H9 (cell line): ENCODE data around the gene POLE3. TPM values are rescaled to one million over a fixed set of nuclear protein-coding genes. Genes with fewer than 3 reads are reported as not detected.

Source experiments
- DNase-seq: peaks from one replicate; pipeline ENCODE4 v3.0.0-alpha.2; 2017
- H2AFZ ChIP-seq: one replicate; pipeline ENCODE4 v1.6.1; 2013; ENCODE audit warnings: mild to moderate bottlenecking, low read length, control low read depth, moderate library complexity
- H2AK5ac ChIP-seq: 2 replicates; pipeline ENCODE4 v1.6.1; 2013; ENCODE audit warnings: low read length, control low read depth, mixed read lengths; ENCODE audit not compliant: insufficient read length
- H2BK120ac ChIP-seq: one replicate; pipeline ENCODE4 v1.6.1; 2013; ENCODE audit warnings: low read depth, mild to moderate bottlenecking, low read length, control low read depth, inconsistent platforms; ENCODE audit not compliant: poor library complexity, severe bottlenecking
- H2BK12ac ChIP-seq: 2 replicates; pipeline ENCODE4 v1.6.1; 2013; ENCODE audit warnings: low read length, control low read depth, mixed read lengths, low read depth; ENCODE audit not compliant: insufficient read length
- H2BK15ac ChIP-seq: 2 replicates; pipeline ENCODE4 v1.6.1; 2013; ENCODE audit warnings: low read depth, low read length, control low read depth
- H2BK20ac ChIP-seq: one replicate; pipeline ENCODE4 v1.6.1; 2013; ENCODE audit warnings: low read depth, mild to moderate bottlenecking, low read length, control low read depth, inconsistent platforms; ENCODE audit not compliant: poor library complexity, severe bottlenecking
- H2BK5ac ChIP-seq: 2 replicates; pipeline ENCODE4 v1.6.1; 2013; ENCODE audit warnings: low read length, control low read depth, mixed read lengths; ENCODE audit not compliant: insufficient read length
- H3K14ac ChIP-seq: 2 replicates; pipeline ENCODE4 v1.6.1; 2013; ENCODE audit warnings: low read length, control low read depth; ENCODE audit not compliant: insufficient read depth
- H3K18ac ChIP-seq: 2 replicates; pipeline ENCODE4 v1.6.1; 2013; ENCODE audit warnings: low read depth, mild to moderate bottlenecking, mixed read lengths, low read length, control low read depth; ENCODE audit not compliant: insufficient read length
- H3K23ac ChIP-seq: 2 replicates; pipeline ENCODE4 v1.6.1; 2013; ENCODE audit warnings: low read length, control low read depth, mixed read lengths, low read depth; ENCODE audit not compliant: insufficient read length
- H3K23me2 ChIP-seq: 2 replicates; pipeline ENCODE4 v1.6.1; 2013; ENCODE audit warnings: low read depth, mild to moderate bottlenecking, mixed read lengths, low read length, control low read depth; ENCODE audit not compliant: insufficient read length, poor library complexity, severe bottlenecking
- H3K27ac ChIP-seq: 2 replicates; pipeline ENCODE4 v1.5.1; 2013; ENCODE audit warnings: low read length, control low read depth, mixed read lengths, low read depth; ENCODE audit not compliant: insufficient read length
- H3K27me3 ChIP-seq: 2 replicates; pipeline ENCODE4 v1.6.1; 2013; ENCODE audit warnings: low read length, control low read depth, inconsistent platforms; ENCODE audit not compliant: insufficient read depth
- H3K4ac ChIP-seq: 2 replicates; pipeline ENCODE4 v1.6.1; 2013; ENCODE audit warnings: low read depth, mild to moderate bottlenecking, control low read depth, inconsistent platforms, low read length, moderate library complexity
- H3K4me1 ChIP-seq: 2 replicates; pipeline ENCODE4 v1.6.1; 2013; ENCODE audit warnings: low read length, control low read depth, inconsistent platforms; ENCODE audit not compliant: insufficient read depth
- H3K4me2 ChIP-seq: 2 replicates; pipeline ENCODE4 v1.6.1; 2013; ENCODE audit warnings: low read length, control low read depth, mixed read lengths; ENCODE audit not compliant: insufficient read length, insufficient read depth
- H3K56ac ChIP-seq: 2 replicates; pipeline ENCODE4 v1.6.1; 2013; ENCODE audit warnings: low read depth, mild to moderate bottlenecking, mixed read lengths, low read length, control low read depth; ENCODE audit not compliant: insufficient read length
- H3K79me1 ChIP-seq: 2 replicates; pipeline ENCODE4 v1.6.1; 2013; ENCODE audit warnings: low read depth, mild to moderate bottlenecking, moderate library complexity, low read length, control low read depth, inconsistent platforms; ENCODE audit not compliant: insufficient read depth, poor library complexity, severe bottlenecking
- H3K79me2 ChIP-seq: 2 replicates; pipeline ENCODE4 v1.6.1; 2013; ENCODE audit warnings: low read length, control low read depth, inconsistent platforms; ENCODE audit not compliant: insufficient read depth
- H3K9ac ChIP-seq: 2 replicates; pipeline ENCODE4 v1.6.1; 2013; ENCODE audit warnings: low read length, control low read depth, mixed read lengths; ENCODE audit not compliant: insufficient read length; ENCODE audit errors: extremely low read depth
- H3K9me3 ChIP-seq: one replicate; pipeline ENCODE4 v1.6.1; 2013; ENCODE audit warnings: low read depth, low read length, inconsistent platforms; ENCODE audit not compliant: control insufficient read depth
- H3T11ph ChIP-seq: one replicate; pipeline ENCODE4 v1.6.1; 2013; ENCODE audit warnings: mild to moderate bottlenecking, low read length, control low read depth, inconsistent platforms
- H4K20me1 ChIP-seq: one replicate; pipeline ENCODE4 v1.6.1; 2013; ENCODE audit not compliant: control insufficient read depth, insufficient read length, insufficient read depth
- H4K5ac ChIP-seq: 2 replicates; pipeline ENCODE4 v1.6.1; 2013; ENCODE audit warnings: low read depth, mild to moderate bottlenecking, mixed read lengths, low read length, control low read depth; ENCODE audit not compliant: insufficient read length
- H4K8ac ChIP-seq: replicated peaks from 2 replicates; pipeline ENCODE4 v1.6.1; 2013; ENCODE audit warnings: low read length, control low read depth, mixed read lengths, low read depth; ENCODE audit not compliant: insufficient read length
- H4K91ac ChIP-seq: 2 replicates; pipeline ENCODE4 v1.6.1; 2013; ENCODE audit warnings: low read depth, mild to moderate bottlenecking, moderate library complexity, mixed read lengths, low read length, control low read depth; ENCODE audit not compliant: insufficient read length
- H3K27ac Mint-ChIP-seq, 3 experiments: 2 replicates in 2 of 3; 3 replicates in 1 of 3; pipeline ENCODE4 v1.8.0; 2020 to 2021; ENCODE audit warnings: mixed read lengths in 3 of 3, mild to moderate bottlenecking in 1 of 3, moderate library complexity in 1 of 3
- H3K27me3 Mint-ChIP-seq: 2 replicates; pipeline ENCODE4 v1.8.0; 2021; ENCODE audit warnings: low read depth, mild to moderate bottlenecking, moderate library complexity, mixed read lengths
- H3K36me3 Mint-ChIP-seq, 3 experiments: 2 replicates in 2 of 3; 3 replicates in 1 of 3; pipeline ENCODE4 v1.8.0; 2020 to 2021; ENCODE audit warnings: low read depth in 3 of 3, mixed read lengths in 3 of 3; ENCODE audit not compliant: insufficient read depth in 1 of 3
- H3K4me1 Mint-ChIP-seq, 2 experiments: 2 replicates each; pipeline ENCODE4 v1.8.0; 2020; ENCODE audit warnings: mixed read lengths in 2 of 2
- H3K4me3 Mint-ChIP-seq, 2 experiments: 2 replicates in 1 of 2; 3 replicates in 1 of 2; pipeline ENCODE4 v1.8.0; 2020 to 2021; ENCODE audit warnings: mild to moderate bottlenecking in 2 of 2, mixed read lengths in 2 of 2, moderate library complexity in 1 of 2
- H3K9me3 Mint-ChIP-seq, 2 experiments: 2 replicates in 1 of 2; 3 replicates in 1 of 2; pipeline ENCODE4 v1.8.0; 2020; ENCODE audit warnings: mild to moderate bottlenecking in 2 of 2, mixed read lengths in 2 of 2, moderate library complexity in 1 of 2
- CTCF ChIP-seq: fragments of 200-600 bp; sonication (generic); conservative IDR thresholded peaks from 3 replicates; pipeline ENCODE4 v1.8.0; 2021; ENCODE audit warnings: antibody characterized with exemption, mild to moderate bottlenecking
- WGBS: extraction: QIAGEN DNeasy Blood & Tissue Kit; methylation state at CpG from one replicate; pipeline ENCODE4 v1.1.7; 2013; ENCODE audit warnings: missing lambda C conversion rate, low lambda C conversion rate, mixed read lengths; ENCODE audit not compliant: insufficient read length; ENCODE audit errors: extremely low coverage; 5-methylcytosine and 5-hydroxymethylcytosine counted together
- total RNA-seq: library from RNA; stranded (reverse); gene quantifications from 2 replicates; pipeline ENCODE4 v1.2.1, GENCODE V29; 2021

The POLE3 gene
- total RNA-seq, 1 experiment from 2014 or later, result 82.4 TPM

- Histone ChIP-seq H3K9ac (no peak overlapping the region), H3K14ac (no peak overlapping the region), H4K5ac (no peak overlapping the region), H4K91ac (no peak overlapping the region), H3K27ac (no peak overlapping the region), H2BK20ac (no peak overlapping the region), H3K27me3 (no peaks in the 10 kb centered on the region; the same call in 1 of the 2 replicates), H3K4ac (no peak overlapping the region), H4K8ac (no peak overlapping the region), H3K23ac (no peak overlapping the region), H3T11ph (no peak overlapping the region), H3K9me3 (no peaks in the 10 kb centered on the region), H2AK5ac (no peak overlapping the region), H3K4me1 (no peaks in the 10 kb centered on the region; the same call in 1 of the 2 replicates), H3K56ac (no peak overlapping the region), H2BK15ac (no peak overlapping the region), H3K23me2 (no peaks in the 10 kb centered on the region), H3K79me1 (no peaks in the 10 kb centered on the region), H3K4me2 (no peak overlapping the region), H4K20me1 (no peaks in the 10 kb centered on the region), H2AFZ (no peak overlapping the region), H3K79me2 (no peaks in the 10 kb centered on the region), H2BK5ac (no peak overlapping the region), H2BK12ac (no peak overlapping the region), H3K18ac (no peak overlapping the region), H2BK120ac (no peak overlapping the region)
- H3K4me3 Mint-ChIP-seq, result no peak overlapping the region
- no CpG with 5 or more reads among the region's 1 CpG for WGBS
- H3K27ac Mint-ChIP-seq, result no peak overlapping the region
- DNase-seq, result no peak
- H3K4me1 Mint-ChIP-seq, result peaks cover 11 to 12% of the 10 kb centered on the region in 2 experiments
- TF ChIP-seq CTCF, result no peak
- H3K36me3 Mint-ChIP-seq, result no peaks in the 10 kb centered on the region
- H3K9me3 Mint-ChIP-seq, result no peaks in the 10 kb centered on the region; a peak in 1 of 5 replicates
- H3K27me3 Mint-ChIP-seq, result peaks cover 12% of the 10 kb centered on the region
These were observed 17.7 kb upstream of the POLE3 start for GRCh38 chr9:113428062-113428615.
